Stromal cell of bone marrow (primary cell): ENCODE measurements around the gene AJM1.
"Not testable (repeated sequence)": the region's sequence is repeated elsewhere in the genome, so short reads cannot be mapped to it uniquely, and the experiment has no call there.

Experiments
- DNase-seq: peaks from one replicate; pipeline ENCODE4 v3.0.0-alpha.2; 2012; ENCODE audit warnings: low read depth

AJM1 gene

DNA sequence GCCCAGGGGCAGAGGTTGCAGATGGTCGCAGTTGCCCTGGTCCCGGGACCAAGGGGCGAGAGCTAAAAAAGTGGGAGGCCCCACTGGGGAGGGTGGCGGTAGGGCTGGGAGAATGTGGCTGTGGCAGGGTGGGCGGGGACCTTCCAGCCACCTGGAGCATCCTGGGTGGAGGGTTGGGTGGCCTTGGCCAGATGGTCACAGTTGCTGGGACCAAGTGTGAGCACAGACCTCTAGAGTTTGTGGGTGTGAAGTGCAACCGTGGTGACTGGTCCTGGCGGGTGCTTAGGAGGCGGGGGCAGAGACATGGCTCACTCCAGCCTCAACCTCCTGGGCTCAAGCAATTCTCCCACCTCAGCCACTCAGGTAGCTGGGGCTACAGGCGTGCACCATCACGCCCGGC, 38.4 kb downstream of the AJM1 start:
- no peak for DNase-seq

DNA sequence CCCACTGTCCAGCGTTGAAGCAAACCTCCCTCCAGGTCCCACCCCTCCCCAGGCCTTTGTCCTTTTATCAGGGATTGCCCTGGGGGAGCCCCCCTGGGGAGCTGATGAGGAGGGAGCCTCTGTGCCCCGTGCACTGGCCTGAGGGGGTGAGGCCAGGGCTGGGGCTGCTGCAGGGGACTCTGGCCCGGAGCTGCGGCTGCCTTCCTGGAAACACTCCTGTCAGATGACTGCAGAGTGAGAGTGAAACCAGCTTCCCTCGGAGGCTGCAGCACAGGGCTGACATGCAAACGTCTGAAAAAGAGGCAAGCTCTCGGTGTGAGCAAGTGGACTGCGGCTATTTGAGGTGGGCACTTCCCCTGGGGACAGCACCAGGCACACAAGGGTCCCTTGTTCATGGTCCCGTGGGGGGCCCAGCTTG, 39.4 kb downstream of the AJM1 start:
- DNase-seq = no peak

DNA sequence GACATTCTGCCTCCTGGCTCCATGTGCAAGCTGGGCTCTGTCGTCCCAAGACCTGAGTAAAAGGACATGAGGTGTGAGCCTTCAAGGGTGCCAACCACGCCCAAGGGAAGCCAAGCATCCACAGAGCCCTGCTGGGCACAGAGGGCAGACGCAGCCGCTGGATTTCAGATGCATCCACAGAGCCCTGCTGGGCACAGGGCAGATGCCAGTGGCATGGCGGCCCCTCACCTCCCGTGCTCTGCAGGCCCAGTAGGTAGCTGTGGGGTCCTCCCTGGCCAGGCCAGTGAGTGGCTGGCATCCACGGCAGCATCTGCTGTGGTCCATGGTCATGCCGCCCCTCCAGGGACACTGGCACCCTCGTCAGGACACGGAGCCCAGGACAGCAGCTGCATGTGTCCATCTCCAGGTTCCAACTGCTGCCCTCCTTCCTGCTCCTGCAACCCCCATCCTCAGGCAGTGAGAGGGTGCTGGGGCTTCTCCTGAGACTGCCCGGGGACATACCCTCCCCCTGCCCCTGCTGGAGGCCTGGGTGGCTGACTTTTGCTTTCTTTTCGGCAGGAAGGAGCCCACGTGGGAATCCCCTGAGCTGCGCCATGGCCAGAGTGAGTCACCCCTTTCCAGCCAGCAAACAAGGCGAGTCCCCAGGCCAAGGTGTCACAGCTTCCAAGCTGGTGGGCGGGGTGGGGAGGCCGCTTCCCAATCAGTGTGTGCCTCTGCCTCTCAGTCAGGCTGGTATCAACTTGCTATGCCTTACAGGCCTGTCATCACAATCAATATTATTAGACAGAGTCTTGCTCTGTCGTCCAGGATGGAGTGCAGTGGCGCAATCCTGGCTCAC, 40.0 kb downstream of the AJM1 start:
- peak; percentile 71 for DNase-seq

GRCh38 chr9:136882947-136883283, 40.6 kb downstream of the AJM1 start:
- not testable (repeated sequence) for DNase-seq

DNA sequence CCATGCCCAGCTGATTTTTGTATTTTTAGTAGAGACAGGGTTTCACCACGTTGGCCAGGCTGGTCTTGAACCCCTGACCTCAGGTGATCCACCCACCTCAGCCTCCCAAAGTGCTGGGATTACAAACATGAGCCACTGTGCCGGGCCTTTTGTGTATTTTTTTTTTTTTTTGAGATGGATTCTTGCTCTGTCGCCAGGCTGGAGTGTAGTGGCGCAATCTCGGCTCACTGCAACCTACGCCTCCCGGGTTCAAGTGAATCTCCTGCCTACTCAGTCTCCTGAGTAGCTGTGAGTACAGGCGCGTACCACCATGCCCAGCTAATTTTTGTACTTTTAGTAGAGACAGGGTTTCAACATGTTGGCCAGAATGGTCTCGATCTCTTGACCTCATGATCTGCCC, 41.4 kb downstream of the AJM1 start:
- DNase-seq = not testable (repeated sequence)

- peak; percentile 97 for DNase-seq
Observed at GRCh38 chr9:136885950-136886578, 43.8 kb downstream of the AJM1 start, which contains the start of gene TRAF2. TRAF2 (plus strand) TSS chr9:136886516; CDS start chr9:136898741, 12,225 bp downstream.

- DNase-seq = no peak
Observed at GRCh38 chr9:136886610-136887597, 44.6 kb downstream of the AJM1 start.

DNA sequence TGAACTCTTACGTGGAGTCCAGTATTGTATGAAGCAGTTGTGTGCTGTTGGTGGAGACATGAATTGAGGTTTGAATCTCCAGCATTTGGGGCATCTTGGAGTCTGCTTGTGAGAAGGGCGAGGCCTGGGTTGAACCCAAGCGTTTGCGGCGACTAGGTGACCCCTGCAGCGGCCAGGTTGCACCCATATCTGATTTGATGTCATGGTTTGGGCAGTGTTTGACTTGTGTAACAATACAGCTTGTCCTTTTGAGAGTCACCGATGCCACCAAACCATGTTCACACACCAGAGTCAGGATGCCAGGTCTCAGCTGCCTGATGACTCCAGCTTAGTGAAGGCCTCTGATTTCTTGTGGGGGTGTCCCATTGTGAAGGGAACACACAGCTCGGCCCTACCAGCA, 46.2 kb downstream of the AJM1 start:
- DNase-seq = no peak

DNA sequence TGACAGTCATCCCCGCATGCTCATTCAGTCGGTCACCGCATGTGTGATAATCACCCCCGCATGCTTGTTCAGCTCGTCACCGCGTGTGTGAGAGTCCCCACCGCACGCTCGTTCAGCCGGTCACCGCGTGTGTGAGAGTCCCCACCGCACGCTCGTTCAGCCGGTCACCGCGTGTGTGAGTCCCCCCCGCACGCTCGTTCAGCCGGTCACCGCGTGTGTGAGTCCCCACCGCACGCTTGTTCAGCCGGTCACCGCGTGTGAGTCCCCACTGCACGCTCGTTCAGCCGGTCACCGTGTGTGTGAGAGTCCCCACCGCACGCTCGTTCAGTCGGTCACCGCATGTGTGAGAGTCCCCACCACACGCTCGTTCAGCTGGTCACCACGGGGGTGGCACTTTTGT, 47.6 kb downstream of the AJM1 start:
- DNase-seq = no peak

DNA sequence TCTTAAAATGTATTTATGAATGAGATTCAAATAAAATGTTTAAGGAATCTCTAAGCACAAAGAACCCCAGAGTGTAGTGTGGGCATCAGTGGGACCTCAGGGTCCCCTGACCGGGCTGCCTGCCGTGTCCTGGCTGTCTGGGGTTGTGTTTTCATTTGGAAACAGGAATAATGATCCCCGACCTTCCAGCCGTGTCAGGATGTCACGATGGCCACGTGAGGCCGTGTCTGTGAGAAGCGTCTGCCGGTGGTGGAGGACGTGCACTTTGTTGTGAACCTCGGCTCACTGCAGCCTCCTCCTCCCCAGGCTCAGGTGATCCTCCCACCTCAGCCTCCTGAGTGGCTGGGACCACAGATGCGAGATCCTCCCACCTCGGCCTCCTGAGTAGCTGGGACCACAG, 48.4 kb downstream of the AJM1 start:
- no peak for DNase-seq
